A673 (cell line): ENCODE data around the gene ASPG. TPM values are rescaled to one million over a fixed set of nuclear protein-coding genes. Genes with fewer than 3 reads are reported as not detected.

Experiments used
- BruUV-seq: library from RNA; stranded (reverse); fragments of 400-500 nt; replicated peaks from 2 replicates; lab custom pipeline; 2021; lab: Mats Ljungman, UMichigan
- CTCF ChIA-PET: fragments of 300-600 bp; sonication (Branson Sonifier 250); formaldehyde crosslinking; loops from one replicate; lab custom pipeline; 2022; ENCODE audit warnings: antibody characterized with exemption; lab: Charles Lee
- POLR2A ChIA-PET: fragments of 300-600 bp; sonication (Branson Sonifier 250); formaldehyde crosslinking; loops from one replicate; lab custom pipeline; 2022; ENCODE audit warnings: antibody characterized with exemption; ENCODE audit not compliant: low non-redundant PET; lab: Charles Lee
- DNase-seq: peaks from one replicate; pipeline ENCODE4 v3.0.0-alpha.2; 2015; ENCODE audit warnings: low spot score
- H3K27ac ChIP-seq: fragments of 200-600 bp; sonication (generic); 2 replicates; pipeline ENCODE4 v1.5.1; 2016; ENCODE audit warnings: mixed run types, low read depth, mild to moderate bottlenecking, mixed read lengths, antibody characterized with exemption, low read length; ENCODE audit not compliant: poor library complexity, severe bottlenecking
- H3K27me3 ChIP-seq: fragments of 200-600 bp; sonication (generic); replicated peaks from 2 replicates; pipeline ENCODE4 v1.6.1; 2017; ENCODE audit warnings: mixed run types, low read depth, mild to moderate bottlenecking, mixed read lengths, antibody characterized with exemption, low read length; ENCODE audit not compliant: insufficient read depth, poor library complexity
- H3K36me3 ChIP-seq: fragments of 200-600 bp; sonication (generic); 2 replicates; pipeline ENCODE4 v1.6.1; 2016; ENCODE audit warnings: mixed run types, mild to moderate bottlenecking, mixed read lengths, antibody characterized with exemption, low read length; ENCODE audit not compliant: insufficient read depth, poor library complexity, severe bottlenecking
- H3K4me1 ChIP-seq: fragments of 200-600 bp; sonication (generic); 2 replicates; pipeline ENCODE4 v1.6.1; 2017; ENCODE audit warnings: mixed run types, mild to moderate bottlenecking, mixed read lengths, antibody characterized with exemption, low read length; ENCODE audit not compliant: insufficient read depth, poor library complexity, severe bottlenecking
- H3K4me3 ChIP-seq: fragments of 200-600 bp; sonication (generic); 2 replicates; pipeline ENCODE4 v1.5.1; 2016; ENCODE audit warnings: low read depth, mixed run types, mild to moderate bottlenecking, mixed read lengths, low read length; ENCODE audit not compliant: poor library complexity, severe bottlenecking
- H3K9me3 ChIP-seq: fragments of 200-600 bp; sonication (generic); 2 replicates; pipeline ENCODE4 v1.6.1; 2016; ENCODE audit warnings: mixed run types, low read depth, mild to moderate bottlenecking, mixed read lengths, antibody characterized with exemption, low read length; ENCODE audit not compliant: poor library complexity, severe bottlenecking
- CTCF ChIP-seq: fragments of 300-800, 200-600 bp; sonication (generic); conservative IDR thresholded peaks from 2 replicates; pipeline ENCODE4 v1.5.1; 2017; ENCODE audit warnings: low read depth, mild to moderate bottlenecking, antibody characterized with exemption, low read length, moderate library complexity, mixed read lengths
- EZH2 ChIP-seq: fragments of 200-600 bp; sonication (generic); IDR thresholded peaks from 2 replicates; pipeline ENCODE4 v1.6.1; 2017; ENCODE audit warnings: borderline replicate concordance, low read depth, mild to moderate bottlenecking, mixed read lengths, antibody characterized with exemption, low read length; ENCODE audit not compliant: poor library complexity, severe bottlenecking
- intact Hi-C: fragments of 100-400 bp; cut with micrococcal nuclease; formaldehyde crosslinking; loops from one replicate; pipeline ENCODE4 v1.10.0; 2022; ENCODE audit not compliant: unreplicated experiment
- total RNA-seq: library from RNA; stranded (reverse); gene quantifications from 2 replicates; pipeline ENCODE4 v1.2.3, GENCODE V29; 2021

ASPG gene
- total RNA-seq, 1 experiment from 2014 or later: not detected

GRCh38 chr14:104120281-104120741, 34.8 kb downstream of the ASPG start:
- ChIA-PET CTCF (no interaction called here), POLR2A (no interaction called here)
- no peak overlapping the region for H3K4me3 ChIP-seq
- intact Hi-C loops: no loop called here
- peaks cover 78% of the 10 kb centered on the region for H3K27me3 ChIP-seq
- no peaks in the 10 kb centered on the region for H3K4me1 ChIP-seq
- DNase-seq: no peak
- H3K9me3 ChIP-seq: peaks cover 17% of the 10 kb centered on the region
- TF ChIP-seq CTCF (no peak), EZH2 (no peak)
- H3K27ac ChIP-seq: no peak overlapping the region
- BruUV-seq: no TSS peak
- no peaks in the 10 kb centered on the region for H3K36me3 ChIP-seq

- H3K9me3 ChIP-seq: peaks cover 18% of the 10 kb centered on the region
- no peaks in the 10 kb centered on the region for H3K4me1 ChIP-seq
- CTCF ChIA-PET: no interaction called here
- H3K36me3 ChIP-seq: no peaks in the 10 kb centered on the region
- intact Hi-C loops: no loop called here
- H3K4me3 ChIP-seq: no peak overlapping the region
- no peak for TF ChIP-seq CTCF
- no peak for TF ChIP-seq EZH2
- no peak for DNase-seq
- H3K27ac ChIP-seq: no peak overlapping the region
- H3K27me3 ChIP-seq: peaks cover 76% of the 10 kb centered on the region
- POLR2A ChIA-PET: no interaction called here
- no TSS peak for BruUV-seq
These were observed 35.6 kb downstream of the ASPG start for GRCh38 chr14:104121142-104121541.

GRCh38 chr14:104123879-104124278, 38.4 kb downstream of the ASPG start:
- intact Hi-C loops: no loop called here
- no peaks in the 10 kb centered on the region for H3K4me1 ChIP-seq
- POLR2A ChIA-PET: no interaction called here
- no peak for DNase-seq
- H3K9me3 ChIP-seq: peaks cover 18% of the 10 kb centered on the region
- peaks cover 48% of the 10 kb centered on the region for H3K27me3 ChIP-seq
- no peaks in the 10 kb centered on the region for H3K36me3 ChIP-seq
- H3K27ac ChIP-seq: no peak overlapping the region
- CTCF ChIA-PET: no interaction called here
- no peak overlapping the region for H3K4me3 ChIP-seq
- BruUV-seq: no TSS peak
- TF ChIP-seq EZH2 (no peak), CTCF (no peak)
